Renal pelvis (tissue), 4 donors: ENCODE data around the gene CYP19A1. TPM values are rescaled to one million over a fixed set of nuclear protein-coding genes. Genes with fewer than 3 reads are reported as not detected.

Experiments
- DNase-seq: peaks from one replicate; pipeline ENCODE4 v3.0.0-alpha.2; 2013
- polyA plus RNA-seq, 3 donors: library from polyadenylated mRNA; unstranded; fragments of 120-200 nt; gene quantifications; one replicate each; pipeline ENCODE4 v1.2.1, GENCODE V29; 2013; ENCODE audit not compliant: insufficient read length in 3 of 3

CYP19A1 gene
- polyA plus RNA-seq, 3 donors: not detected

DNA sequence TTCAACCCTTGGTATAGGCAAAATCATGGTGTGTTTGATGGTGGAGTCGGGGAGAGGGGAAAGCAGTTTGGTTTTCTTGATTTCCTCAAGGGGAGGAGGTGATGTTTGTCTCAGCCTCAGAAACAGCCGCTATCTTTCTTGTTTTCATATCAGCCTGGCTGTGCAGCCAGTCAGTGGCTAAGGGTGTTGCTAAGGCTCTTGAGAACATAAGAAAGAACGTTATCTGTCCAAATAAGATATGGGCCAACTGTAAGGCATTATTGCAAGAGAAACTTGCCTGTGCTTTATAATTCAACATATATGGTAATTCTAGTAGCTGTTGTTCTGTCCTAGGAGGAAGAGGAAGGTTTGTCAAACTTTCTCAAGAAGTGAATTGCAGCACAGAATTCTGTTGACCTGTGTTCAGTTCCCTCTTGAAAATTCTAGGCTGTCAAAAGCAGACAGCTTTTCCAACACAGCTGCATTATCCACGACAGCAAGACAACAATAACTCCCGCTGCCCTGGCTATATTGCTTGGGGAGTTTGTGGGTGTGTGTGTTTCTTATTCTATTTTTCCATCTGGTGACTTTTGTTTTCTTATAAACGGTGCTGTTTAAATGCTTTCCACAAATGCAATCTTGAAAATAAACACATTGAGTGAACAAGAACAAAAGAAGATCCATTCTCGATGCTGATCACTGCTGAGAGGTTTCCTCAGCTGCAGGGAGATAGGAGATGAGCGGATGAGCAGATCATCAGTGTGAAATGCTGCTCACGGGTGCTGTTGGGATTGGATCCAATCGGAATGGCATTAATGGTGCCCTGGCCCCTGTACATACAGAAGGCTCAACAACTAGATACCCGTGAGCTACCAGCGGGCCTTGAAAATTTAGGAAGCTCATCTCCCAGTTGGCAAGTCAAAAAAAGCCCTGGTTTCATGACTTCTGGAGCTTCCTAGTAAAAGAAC, 152.9 kb downstream of the CYP19A1 start:
- no peak for DNase-seq

DNA sequence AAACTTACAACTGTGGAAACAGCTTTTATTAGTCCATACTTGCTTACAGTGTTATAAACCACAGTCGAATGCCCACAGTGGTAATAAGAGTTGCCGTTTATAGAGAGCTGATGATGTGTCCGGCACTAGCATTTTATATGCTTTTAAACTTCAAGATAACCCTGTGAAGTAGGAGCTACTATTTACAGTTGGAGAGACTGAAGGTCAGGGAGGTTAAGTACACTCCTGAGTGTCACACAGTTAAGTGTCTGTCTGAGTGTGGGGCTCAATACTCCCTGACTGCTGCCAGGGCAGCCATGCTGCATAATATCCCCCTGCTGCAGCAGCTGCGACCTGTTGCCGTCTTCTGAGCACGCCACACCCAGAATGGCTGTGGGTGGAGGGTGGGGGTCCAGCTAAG, 153.8 kb downstream of the CYP19A1 start:
- peak; percentile 12 for DNase-seq

DNA sequence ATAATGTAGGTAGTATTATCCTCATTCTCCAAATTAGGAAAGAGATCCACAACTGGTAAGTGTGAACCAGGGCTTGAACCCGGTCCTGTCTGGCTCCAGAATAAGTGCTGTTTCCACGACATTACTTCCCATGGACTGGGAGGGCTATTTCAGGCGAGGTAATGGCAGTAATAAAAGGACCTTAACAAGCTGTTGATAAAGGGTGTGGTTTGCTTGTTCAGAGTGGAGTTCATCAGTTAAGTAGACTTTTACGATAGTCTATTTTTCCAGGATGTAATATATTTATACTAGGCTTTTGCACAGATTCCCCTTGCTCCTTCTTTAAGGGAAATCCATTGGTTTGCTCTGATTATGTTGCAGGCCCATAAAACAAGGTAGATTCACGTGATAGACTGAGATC, 155.3 kb downstream of the CYP19A1 start:
- no peak for DNase-seq

DNA sequence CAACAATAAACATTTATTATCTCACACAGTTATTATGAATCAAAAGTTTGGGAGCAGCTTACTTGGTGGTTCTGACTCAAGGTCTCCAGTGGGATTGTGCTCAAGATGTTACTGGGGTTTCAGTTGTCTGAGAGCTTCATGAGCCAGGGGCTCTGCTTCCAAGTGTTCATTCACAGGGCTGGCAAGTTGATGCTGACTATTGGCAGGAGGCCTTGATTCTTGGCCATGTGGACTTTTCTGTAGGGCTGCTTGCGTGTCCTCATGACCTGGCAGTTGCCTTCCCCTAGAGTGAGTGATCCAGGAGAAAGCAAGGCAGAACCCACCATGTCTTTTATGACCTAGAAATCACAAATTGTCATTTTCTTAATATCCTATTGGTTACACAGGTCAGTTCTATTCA, 156.5 kb downstream of the CYP19A1 start:
- no peak for DNase-seq

DNA sequence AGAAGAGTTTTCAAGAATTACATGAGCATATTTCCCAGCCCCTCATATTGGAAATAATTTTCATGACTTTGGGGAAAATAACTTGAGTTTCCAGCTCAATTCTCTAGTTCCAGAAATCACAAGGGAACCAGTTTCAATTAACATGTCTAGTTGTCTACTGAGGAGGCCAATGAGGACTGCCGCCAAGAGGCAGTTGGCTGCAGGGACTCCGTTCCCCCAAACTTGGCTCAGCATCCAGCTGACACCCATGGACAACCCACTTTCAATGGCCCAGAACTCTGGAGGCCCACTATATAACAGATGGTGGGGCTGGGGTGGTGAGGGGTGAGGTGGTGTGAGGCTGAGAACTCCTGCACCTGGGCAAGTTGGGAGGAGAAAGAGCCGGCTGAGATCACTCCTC, 157.2 kb downstream of the CYP19A1 start:
- DNase-seq: no peak

DNA sequence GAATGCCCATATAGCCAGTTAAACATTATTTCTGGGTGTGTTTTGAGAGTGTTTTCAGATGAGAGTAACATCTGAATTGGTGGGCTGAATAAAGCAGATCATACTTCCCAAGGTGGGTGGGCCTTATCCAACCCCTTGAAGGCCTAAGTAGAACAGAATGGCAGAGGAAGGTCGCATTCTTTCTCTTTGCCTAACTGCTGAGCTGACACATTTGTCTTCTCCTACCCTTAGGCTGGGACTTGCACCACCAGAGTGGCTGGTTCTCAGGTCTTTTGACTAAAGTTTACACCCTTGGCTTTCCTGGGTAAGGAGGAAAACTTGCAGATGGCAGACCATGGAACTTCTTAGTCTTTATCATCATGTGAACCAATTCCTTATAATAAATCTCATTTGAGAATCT, 157.9 kb downstream of the CYP19A1 start:
- no peak for DNase-seq

DNA sequence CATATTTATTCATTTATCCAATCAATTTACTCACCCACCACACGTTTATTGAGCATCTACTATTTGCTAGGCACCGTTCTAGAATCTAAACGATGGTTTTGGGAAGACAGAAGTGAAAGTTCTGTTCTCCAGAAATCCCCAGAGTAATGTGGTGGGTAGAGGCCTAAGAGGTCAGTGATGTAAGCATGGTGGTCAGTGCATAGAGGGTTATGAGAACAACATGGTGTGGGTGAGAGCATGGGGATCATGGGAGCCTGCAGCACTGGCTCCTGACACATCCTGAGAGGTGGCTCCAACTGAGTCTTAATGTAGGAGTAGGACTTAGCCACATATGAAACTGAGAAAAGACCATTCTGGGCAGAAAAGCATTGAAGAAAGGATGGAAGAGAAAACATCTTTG, 158.4 kb downstream of the CYP19A1 start:
- DNase-seq: no peak

DNA sequence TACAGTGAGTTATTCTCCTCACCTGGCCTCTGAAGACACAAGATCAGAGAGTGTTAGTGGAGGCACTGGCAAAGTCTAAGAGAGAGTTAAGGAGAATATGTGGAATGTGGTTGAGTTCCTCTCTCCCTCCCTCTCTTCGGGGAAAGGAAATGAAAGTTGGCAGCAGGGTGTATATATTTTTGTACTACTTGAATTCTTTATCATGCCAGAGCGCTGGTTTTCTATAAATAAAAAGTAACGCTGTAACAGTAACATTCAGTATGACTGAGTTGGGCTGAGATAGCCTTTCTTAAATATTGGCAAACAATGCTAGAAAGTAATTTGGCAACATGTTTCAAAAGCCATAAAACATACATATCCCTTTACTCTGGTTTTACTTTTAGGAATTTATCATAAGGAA, 166.2 kb downstream of the CYP19A1 start:
- no peak for DNase-seq

DNA sequence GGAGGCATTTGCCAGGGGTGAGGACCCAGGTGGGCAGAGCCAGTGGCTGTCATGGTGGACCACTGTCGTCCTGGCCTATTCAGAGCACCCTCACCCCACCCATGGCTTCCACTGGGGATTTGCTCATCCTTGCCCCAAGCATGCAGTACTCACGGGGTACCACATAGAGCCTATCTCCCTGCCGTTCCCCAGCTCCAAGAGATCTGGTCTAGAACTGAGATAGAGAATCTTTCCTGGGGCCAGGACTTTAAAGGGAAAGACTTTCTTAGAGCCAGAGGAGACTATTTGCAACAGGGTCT, 166.8 kb downstream of the CYP19A1 start:
- DNase-seq: no peak

DNA sequence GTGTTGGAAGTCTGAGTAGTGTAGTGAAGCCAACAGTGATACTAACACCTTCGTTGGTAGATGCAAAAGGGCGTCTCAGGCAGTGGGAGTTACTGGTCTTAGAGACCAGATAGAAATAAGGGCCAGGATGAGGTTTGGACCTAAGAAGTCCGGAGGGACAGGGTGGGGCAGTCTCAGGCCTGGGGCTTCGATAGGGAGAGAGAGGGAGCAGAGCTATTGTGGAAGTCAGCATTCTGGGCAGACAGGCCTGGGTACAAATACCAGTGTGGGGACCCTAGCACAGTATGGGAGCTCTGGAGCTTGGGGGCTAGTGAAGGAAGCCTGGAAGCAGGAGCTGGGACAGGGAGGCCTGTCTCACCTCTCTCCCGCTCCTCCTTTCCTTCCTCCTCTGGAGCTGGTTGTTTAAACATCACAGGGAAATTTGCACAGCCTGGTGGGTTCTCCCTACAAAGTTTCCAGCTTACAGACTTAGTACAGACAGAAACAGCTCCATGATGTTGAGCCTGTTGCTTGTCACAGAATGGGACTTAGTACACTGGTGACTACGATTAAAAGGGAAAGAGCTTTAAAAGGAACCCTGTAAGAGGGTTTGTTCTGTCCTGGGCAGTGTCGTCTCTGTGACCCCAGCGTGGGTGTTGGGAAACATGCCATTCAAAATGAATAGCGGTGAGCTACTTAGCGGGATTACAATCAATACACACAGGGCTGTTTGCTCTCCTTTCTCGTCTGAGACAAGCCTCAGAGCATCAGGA, 167.3 kb downstream of the CYP19A1 start:
- DNase-seq: no peak

DNA sequence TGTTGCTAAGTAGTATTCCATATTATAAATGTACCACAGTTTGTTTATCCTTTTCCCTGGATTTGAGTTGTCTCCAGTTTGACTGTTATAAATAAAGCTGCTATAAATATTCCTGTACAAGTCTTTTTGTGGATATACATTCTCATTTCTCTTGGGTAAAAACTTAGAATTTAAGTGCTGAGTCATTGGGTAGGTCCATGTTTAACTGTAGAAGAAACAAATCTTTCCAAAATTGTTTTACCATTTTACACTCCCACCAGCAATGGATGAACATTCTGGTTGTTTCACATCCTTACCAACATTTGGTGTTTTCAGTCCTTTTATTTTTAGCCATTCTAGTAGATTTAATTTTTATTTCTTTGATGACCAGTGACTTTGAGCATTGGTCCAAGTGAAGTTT, 169.7 kb downstream of the CYP19A1 start:
- DNase-seq: no peak

DNA sequence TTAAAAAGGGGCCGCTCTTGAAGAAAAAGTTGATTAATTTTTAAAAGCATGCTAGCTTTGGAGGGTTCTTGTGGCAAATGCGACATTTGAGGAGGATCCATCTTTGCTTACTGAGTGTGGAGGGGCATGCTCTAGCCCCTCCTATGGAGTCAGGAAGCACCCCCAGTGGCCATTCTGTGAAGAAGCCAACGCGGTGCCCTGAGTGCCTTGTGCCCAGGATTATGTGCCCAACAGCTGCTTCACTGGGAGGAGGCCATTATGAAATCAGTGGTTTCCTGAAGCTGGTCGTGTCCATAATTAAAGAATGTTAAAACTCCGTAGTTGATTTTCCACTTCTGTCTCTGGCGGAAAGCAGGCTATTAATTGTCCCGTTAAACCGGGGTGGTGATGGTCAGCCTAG, 174.6 kb downstream of the CYP19A1 start:
- no peak for DNase-seq

DNA sequence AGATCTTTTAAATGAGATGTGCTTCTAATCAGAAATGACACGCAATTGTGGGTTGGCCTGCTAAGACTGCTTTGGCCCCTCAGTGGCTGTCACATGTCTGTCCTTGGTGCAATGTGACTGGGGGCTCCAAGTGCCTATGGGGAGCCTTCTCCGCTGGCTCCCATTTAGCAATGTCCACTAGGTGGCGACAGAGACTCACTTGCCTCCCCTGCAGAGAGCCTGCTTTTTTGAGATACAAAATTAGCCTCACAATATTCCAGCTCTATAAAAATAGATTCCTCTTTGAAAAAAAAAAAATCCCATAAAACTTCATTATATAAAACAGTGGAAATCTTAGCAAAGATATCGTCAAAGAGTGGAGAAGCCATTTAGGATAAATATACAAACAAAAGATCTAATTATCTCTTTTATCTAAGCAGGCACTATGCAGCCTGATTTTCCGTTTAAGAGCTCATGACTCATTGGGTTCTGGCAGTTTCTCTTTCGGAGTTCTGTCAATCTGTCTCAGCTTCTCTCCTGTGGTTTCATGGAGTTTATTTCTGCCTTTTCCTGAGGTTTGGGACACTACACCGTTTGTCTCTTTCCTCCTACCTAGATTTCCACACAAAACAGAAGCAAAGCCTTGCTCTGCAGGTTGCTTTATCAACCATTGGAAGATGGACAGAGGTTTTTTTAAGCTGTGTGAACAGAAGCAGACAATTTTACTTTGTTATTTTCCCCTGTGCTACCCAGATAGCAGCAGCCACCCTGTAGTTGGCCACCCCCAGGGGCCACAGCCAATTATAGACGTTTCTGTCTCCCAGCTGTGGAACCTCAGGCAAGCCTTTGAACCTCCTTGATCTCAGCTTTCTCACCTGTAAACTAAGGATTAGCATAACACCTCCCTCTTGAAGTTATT, 175.3 kb downstream of the CYP19A1 start:
- peak; percentile 42 for DNase-seq

DNA sequence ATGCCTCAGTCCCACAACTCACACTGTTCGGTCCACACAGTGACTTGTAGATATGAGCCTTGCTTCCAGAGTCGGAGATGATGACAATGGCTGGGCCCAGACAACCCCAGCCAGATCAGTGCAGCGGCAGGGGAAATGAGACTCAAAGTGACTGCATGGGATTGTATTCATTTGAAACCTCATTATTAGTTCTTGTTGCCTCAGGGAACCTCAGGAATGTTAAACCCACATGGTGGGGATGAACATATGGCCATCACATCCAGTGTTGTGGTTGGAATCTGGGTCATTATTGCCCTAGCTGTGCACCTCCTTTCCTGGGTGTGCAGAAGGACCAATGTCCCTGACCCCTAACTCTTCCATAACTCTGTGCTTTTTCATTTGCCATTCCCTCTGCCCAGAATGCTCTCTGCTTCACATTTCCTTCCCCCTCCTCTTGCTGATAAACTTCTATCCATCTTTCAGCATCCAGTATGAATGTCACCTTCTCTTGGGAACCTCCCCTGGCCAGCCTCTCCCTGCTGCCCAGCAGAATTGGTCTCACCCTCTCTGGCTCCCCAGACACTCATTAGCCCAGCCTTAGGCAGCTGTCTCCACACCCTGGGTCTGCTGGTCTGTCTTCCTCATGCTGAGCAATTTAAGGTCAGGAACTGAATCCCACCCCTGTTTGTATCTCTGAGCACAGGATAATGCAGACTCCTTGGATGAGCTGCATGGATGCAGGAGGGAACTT, 176.7 kb downstream of the CYP19A1 start:
- no peak for DNase-seq

DNA sequence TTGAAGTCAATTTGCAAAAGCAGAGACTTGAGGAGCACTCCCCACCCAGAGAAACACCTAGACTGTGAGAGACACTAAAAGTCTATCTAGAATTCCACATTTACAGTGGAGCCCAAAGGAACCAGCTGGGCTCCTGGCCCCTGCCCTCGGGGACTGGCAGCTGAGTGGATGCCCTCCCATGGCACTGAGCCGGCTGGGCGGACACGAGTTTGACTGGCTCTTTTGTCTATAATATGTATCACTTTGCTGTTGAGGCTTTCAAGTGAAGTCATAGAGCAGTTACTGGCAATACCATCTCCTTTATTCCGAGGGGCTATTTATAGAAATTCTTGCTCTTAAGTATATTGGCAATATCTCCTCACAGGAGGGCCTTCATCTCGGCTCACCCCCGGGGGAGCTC, 177.9 kb downstream of the CYP19A1 start:
- DNase-seq: no peak

Other genes starting within 250 kb of the CYP19A1 start
- 1 to 10 TPM; 1.3 to 1.9 (median 1.7) TPM for gene TNFAIP8L3, start 243.7 kb downstream of the CYP19A1 start, polyA plus RNA-seq
- under 1 TPM; 0.11 to 0.21 (median 0.16) TPM for gene GLDN, start 3.1 kb upstream of the CYP19A1 start, polyA plus RNA-seq